ENCODE results near the gene RFPL4AL1. TPM values are rescaled to one million over a fixed set of nuclear protein-coding genes. Genes with fewer than 3 reads are reported as not detected.

RFPL4AL1 gene
- total RNA-seq, 1 experiment from 2014 or later, result not detected

DNA sequence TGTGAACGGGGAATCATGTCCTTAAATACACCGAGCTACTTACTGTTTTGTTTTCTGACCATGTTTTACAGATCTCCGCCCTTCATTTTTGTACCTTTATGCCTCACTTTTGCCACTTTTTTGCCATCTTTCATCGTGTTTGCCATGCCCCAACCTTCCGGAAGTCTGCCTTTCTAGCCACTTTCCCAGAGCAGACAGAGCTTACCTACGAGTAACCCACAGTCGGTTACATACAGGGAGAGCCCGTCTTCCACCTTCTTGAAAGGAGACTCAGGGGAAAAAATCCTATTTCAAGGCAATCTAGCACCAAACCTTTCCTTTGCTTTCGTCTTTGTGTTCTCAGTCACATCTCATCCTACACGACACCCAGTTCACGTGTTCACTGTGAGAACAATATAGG, 26.1 kb downstream of the RFPL4AL1 start (continued):
- TF ChIP-seq ZNF274 (IDR thresholded peaks at IDR 0.05; ENCODE audit: low read depth, low read length), result no peak
- TF ChIP-seq, protein P1, sequence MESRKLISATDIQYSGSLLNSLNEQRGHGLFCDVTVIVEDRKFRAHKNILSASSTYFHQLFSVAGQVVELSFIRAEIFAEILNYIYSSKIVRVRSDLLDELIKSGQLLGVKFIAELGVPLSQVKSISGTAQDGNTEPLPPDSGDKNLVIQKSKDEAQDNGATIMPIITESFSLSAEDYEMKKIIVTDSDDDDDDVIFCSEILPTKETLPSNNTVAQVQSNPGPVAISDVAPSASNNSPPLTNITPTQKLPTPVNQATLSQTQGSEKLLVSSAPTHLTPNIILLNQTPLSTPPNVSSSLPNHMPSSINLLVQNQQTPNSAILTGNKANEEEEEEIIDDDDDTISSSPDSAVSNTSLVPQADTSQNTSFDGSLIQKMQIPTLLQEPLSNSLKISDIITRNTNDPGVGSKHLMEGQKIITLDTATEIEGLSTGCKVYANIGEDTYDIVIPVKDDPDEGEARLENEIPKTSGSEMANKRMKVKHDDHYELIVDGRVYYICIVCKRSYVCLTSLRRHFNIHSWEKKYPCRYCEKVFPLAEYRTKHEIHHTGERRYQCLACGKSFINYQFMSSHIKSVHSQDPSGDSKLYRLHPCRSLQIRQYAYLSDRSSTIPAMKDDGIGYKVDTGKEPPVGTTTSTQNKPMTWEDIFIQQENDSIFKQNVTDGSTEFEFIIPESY (IDR thresholded peaks at IDR 0.05; ENCODE audit: extremely low read depth, insufficient replicate concordance, low read length), result no peak
- no peak for TF ChIP-seq SP1 (IDR thresholded peaks at IDR 0.05; ENCODE audit: low read depth)
- no peak for TF ChIP-seq YY1 (IDR thresholded peaks at IDR 0.05; ENCODE audit: extremely low read depth, insufficient replicate concordance, low read depth, low read length)

DNA sequence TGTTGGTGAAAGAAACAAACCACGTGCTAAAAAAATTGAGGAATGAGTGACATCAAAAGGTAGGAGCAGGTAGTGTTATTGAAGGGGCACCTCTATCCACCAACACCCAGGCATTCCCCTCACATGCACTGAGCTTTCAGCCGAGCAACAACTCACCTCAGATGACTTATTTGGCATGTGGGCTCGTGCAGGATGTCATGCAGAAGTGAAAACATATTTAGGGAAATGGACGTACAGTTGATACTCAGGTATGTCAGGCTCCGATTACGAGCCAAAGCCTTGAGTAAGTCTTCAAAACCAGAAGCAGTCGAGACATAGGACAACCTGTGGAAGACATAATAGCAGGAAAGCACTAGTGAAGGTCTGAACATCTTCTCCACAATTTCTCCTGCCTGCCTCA, 32.5 kb downstream of the RFPL4AL1 start:
- no peak for ATAC-seq
- Histone ChIP-seq H2AFZ (ENCODE audit: low read depth, low read length, poor library complexity, severe bottlenecking) (no peak overlapping the region), H3K9me3 (ENCODE audit: control insufficient read depth in 1 of 2, insufficient read depth in 1 of 2, low read depth in 1 of 2, low read length in 2 of 2) (no peaks in the 10 kb centered on the region), H3K4me1 (ENCODE audit: control insufficient read depth in 1 of 2, insufficient read depth in 2 of 2, low read length in 2 of 2) (no peaks in the 10 kb centered on the region), H3K36me3 (ENCODE audit: control insufficient read depth in 1 of 2, insufficient read depth in 2 of 2, low read length in 2 of 2) (no peaks in the 10 kb centered on the region), H3K4me2 (ENCODE audit: low read length) (no peak overlapping the region), H4K20me1 (ENCODE audit: insufficient read depth) (no peaks in the 10 kb centered on the region), H3K27me3 (ENCODE audit: insufficient read depth, low read length) (no peaks in the 10 kb centered on the region), H3K9me2 (ENCODE audit: insufficient read depth) (no peaks in the 10 kb centered on the region), H3K4me3 (replicated peaks in 1 of 2; ENCODE audit: low read depth in 1 of 2, low read length in 2 of 2) (no peak overlapping the region), H3K79me2 (ENCODE audit: insufficient read depth, low read length) (no peaks in the 10 kb centered on the region), H3K27ac (ENCODE audit: low read depth, low read length) (no peak overlapping the region), H3K9ac (ENCODE audit: low read length) (no peak overlapping the region)
- ChIA-PET CTCF (interaction anchor here (2.9 kb wide), 1 partner anchor 9 kb away, joined by 14 read pairs; no protein-coding TSS in a partner anchor), RAD21 (ENCODE audit: low non-redundant PET in 1 of 2, low total read pairs in 2 of 2, uncharacterized antibody in 2 of 2, unreplicated experiment in 2 of 2) (no interaction called here), POLR2A (no interaction called here)
- DNase-seq (ENCODE audit: low read depth, low spot score), result no peak
- intact Hi-C loops (cut with micrococcal nuclease), result no loop called here
- no TSS peak for BruUV-seq (replicated peaks)
- no peak for TF ChIP-seq CBX3 (IDR thresholded peaks at IDR 0.05; ENCODE audit: low read depth)
- TF ChIP-seq CEBPB (IDR thresholded peaks at IDR 0.05; ENCODE audit: low read depth), result no peak
- TF ChIP-seq, protein P2, sequence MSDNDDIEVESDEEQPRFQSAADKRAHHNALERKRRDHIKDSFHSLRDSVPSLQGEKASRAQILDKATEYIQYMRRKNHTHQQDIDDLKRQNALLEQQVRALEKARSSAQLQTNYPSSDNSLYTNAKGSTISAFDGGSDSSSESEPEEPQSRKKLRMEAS (IDR thresholded peaks at IDR 0.05), result no peak
- TF ChIP-seq, protein P3, sequence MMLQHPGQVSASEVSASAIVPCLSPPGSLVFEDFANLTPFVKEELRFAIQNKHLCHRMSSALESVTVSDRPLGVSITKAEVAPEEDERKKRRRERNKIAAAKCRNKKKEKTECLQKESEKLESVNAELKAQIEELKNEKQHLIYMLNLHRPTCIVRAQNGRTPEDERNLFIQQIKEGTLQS (IDR thresholded peaks at IDR 0.05), result no peak
- TF ChIP-seq ZNF274 (IDR thresholded peaks at IDR 0.05; ENCODE audit: low read depth, low read length), result no peak
- TF ChIP-seq, protein P4, sequence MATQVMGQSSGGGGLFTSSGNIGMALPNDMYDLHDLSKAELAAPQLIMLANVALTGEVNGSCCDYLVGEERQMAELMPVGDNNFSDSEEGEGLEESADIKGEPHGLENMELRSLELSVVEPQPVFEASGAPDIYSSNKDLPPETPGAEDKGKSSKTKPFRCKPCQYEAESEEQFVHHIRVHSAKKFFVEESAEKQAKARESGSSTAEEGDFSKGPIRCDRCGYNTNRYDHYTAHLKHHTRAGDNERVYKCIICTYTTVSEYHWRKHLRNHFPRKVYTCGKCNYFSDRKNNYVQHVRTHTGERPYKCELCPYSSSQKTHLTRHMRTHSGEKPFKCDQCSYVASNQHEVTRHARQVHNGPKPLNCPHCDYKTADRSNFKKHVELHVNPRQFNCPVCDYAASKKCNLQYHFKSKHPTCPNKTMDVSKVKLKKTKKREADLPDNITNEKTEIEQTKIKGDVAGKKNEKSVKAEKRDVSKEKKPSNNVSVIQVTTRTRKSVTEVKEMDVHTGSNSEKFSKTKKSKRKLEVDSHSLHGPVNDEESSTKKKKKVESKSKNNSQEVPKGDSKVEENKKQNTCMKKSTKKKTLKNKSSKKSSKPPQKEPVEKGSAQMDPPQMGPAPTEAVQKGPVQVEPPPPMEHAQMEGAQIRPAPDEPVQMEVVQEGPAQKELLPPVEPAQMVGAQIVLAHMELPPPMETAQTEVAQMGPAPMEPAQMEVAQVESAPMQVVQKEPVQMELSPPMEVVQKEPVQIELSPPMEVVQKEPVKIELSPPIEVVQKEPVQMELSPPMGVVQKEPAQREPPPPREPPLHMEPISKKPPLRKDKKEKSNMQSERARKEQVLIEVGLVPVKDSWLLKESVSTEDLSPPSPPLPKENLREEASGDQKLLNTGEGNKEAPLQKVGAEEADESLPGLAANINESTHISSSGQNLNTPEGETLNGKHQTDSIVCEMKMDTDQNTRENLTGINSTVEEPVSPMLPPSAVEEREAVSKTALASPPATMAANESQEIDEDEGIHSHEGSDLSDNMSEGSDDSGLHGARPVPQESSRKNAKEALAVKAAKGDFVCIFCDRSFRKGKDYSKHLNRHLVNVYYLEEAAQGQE (IDR thresholded peaks at IDR 0.05; ENCODE audit: low read depth), result no peak
